ENCODE results near the gene RBM24.

- TF ChIP-seq EZH2 (IDR thresholded peaks at IDR 0.05; ENCODE audit: borderline replicate concordance): no peak
- no peak for TF ChIP-seq CTCF (IDR thresholded peaks at IDR 0.05; ENCODE audit: poor library complexity)
- no peak for TF ChIP-seq EZH2phosphoT487 (IDR thresholded peaks at IDR 0.05; ENCODE audit: low read depth, severe bottlenecking, unreplicated experiment)
Measured at GRCh38 chr6:17298257-17298656, 17.1 kb downstream of the RBM24 start.
